ENCODE data around the gene MON1A.
A peak's percentile ranks its signal among the peaks of the same experiment; 100 is the strongest.
"Not testable (repeated sequence)": the region's sequence is repeated elsewhere in the genome, so short reads cannot be mapped to it uniquely, and the experiment has no call there.

MON1A gene

GRCh38 chr3:49917806-49918590 lies 11.6 kb downstream of the MON1A start:
- FAIRE-seq; DNase-seq (ENCODE audit: low spot score): not testable (repeated sequence)

- no peak for FAIRE-seq
These were observed 12.9 kb downstream of the MON1A start for GRCh38 chr3:49916686-49917085.

GRCh38 chr3:49914906-49915305 lies 14.7 kb downstream of the MON1A start:
- DNase-seq (ENCODE audit: low spot score) (no peak), FAIRE-seq (no peak)

More at GRCh38 chr3:49916686-49917085, 12.9 kb downstream of the MON1A start:
- DNase-seq (ENCODE audit: low spot score), result no peak

- FAIRE-seq (no peak), DNase-seq (ENCODE audit: low spot score) (no peak)
These were observed 16.7 kb downstream of the MON1A start for GRCh38 chr3:49912881-49913281.

- FAIRE-seq, result no peak
- DNase-seq (ENCODE audit: low spot score), result no peak
These were observed 18.0 kb downstream of the MON1A start for GRCh38 chr3:49911611-49912010.

- FAIRE-seq, result no peak
- no peak for DNase-seq (ENCODE audit: low spot score)
These were observed 18.5 kb downstream of the MON1A start for GRCh38 chr3:49911124-49911420.

GRCh38 chr3:49910409-49911123 lies 19.0 kb downstream of the MON1A start:
- no peak for DNase-seq (ENCODE audit: low spot score)
- no peak for FAIRE-seq

- no peak for FAIRE-seq
- DNase-seq (ENCODE audit: low spot score), result no peak
These were observed 21.0 kb downstream of the MON1A start for GRCh38 chr3:49908373-49909199.

- DNase-seq (ENCODE audit: low spot score), result peak; percentile 78
- FAIRE-seq, result no peak
These were observed 23.4 kb downstream of the MON1A start for GRCh38 chr3:49906073-49906743.

- DNase-seq (ENCODE audit: low spot score); FAIRE-seq: not testable (repeated sequence)
These were observed 25.2 kb downstream of the MON1A start for GRCh38 chr3:49904448-49904847.

- no peak for DNase-seq (ENCODE audit: low spot score)
- FAIRE-seq, result no peak
These were observed 25.9 kb downstream of the MON1A start, which contains the start of gene MST1R for GRCh38 chr3:49903451-49904424. Gene MST1R, minus strand, starts transcription at chr3:49903873. Its CDS starts 264 bp downstream, at chr3:49903609.

- DNase-seq (ENCODE audit: low spot score), result no peak
- no peak for FAIRE-seq
These were observed 26.9 kb downstream of the MON1A start for GRCh38 chr3:49902511-49903345.

- FAIRE-seq (no peak), DNase-seq (ENCODE audit: low spot score) (no peak)
These were observed 28.0 kb downstream of the MON1A start for GRCh38 chr3:49901366-49902339.

- DNase-seq (ENCODE audit: low spot score) (peak; percentile 88), FAIRE-seq (no peak)
These were observed 29.0 kb downstream of the MON1A start for GRCh38 chr3:49900491-49901153.

- FAIRE-seq, result no peak
- DNase-seq (ENCODE audit: low spot score), result no peak
These were observed 29.8 kb downstream of the MON1A start for GRCh38 chr3:49899815-49900214.

- DNase-seq (ENCODE audit: low spot score) (no peak), FAIRE-seq (no peak)
These were observed 30.6 kb downstream of the MON1A start for GRCh38 chr3:49898991-49899390.

GRCh38 chr3:49896345-49896744 lies 33.3 kb downstream of the MON1A start:
- DNase-seq (ENCODE audit: low spot score), result no peak
- FAIRE-seq, result no peak
